Embryonic facial prominence (tissue), 1 donor: ENCODE measurements around the gene NBPF9.
"Not testable (repeated sequence)": the region's sequence is repeated elsewhere in the genome, so short reads cannot be mapped to it uniquely, and the experiment has no call there.

ENCODE experiments used
- DNase-seq: peaks from one replicate; pipeline ENCODE4 v3.0.0-alpha.2; 2016; ENCODE audit errors: extremely low spot score

NBPF9 gene

GRCh38 chr1:149103109-149104081 is at the start of gene NBPF9:
TSS of gene NBPF9 (minus strand) at chr1:149103551. CDS start at chr1:149082139, 21,412 bp downstream.
- DNase-seq, result not testable (repeated sequence)

- DNase-seq, result not testable (repeated sequence)
Observed at GRCh38 chr1:149149909-149150308, 46.6 kb upstream of the NBPF9 start.

- DNase-seq, result not testable (repeated sequence)
Observed at GRCh38 chr1:149137585-149137984, 34.2 kb upstream of the NBPF9 start.

DNA sequence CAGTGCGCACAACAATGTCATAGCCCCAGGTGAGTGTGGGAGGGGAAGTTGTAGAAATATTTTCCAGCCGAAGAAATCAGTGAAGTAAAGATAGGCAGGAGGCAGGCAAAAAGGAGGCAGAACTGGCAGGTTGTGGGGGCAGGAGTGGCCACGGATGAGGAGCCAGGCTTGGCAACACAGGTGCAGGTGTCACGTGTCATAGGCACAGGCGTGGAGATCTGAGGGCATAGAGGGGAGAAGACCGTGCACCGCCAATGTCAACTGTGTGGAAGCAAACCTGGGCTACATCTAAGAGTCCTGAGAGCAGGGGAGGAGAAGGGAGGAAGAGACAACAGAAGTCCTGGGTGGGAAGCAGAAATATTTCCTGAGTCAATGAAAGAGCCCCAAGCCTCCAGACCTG is 27.6 kb upstream of the NBPF9 start:
- DNase-seq, result not testable (repeated sequence)

DNA sequence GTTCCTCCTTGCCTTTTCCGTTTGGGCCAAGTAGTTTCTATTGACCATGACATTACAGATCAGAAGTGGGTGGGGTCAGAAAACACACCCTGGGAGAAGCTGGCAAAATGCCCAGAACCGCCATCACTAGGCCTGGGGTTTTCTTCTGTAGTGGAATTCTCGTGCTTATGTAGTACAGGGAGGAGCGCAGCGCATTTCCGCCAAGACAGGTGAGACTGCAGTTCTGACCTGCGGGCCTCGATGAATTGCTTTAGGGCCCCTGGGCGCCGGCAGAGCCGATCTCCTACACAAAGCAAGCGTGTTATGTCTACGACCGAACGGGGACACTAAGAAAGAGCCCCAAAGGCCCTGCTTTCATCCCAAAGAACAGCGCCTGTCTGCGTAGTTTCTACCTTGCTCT is 25.9 kb upstream of the NBPF9 start:
- DNase-seq, result not testable (repeated sequence)

DNA sequence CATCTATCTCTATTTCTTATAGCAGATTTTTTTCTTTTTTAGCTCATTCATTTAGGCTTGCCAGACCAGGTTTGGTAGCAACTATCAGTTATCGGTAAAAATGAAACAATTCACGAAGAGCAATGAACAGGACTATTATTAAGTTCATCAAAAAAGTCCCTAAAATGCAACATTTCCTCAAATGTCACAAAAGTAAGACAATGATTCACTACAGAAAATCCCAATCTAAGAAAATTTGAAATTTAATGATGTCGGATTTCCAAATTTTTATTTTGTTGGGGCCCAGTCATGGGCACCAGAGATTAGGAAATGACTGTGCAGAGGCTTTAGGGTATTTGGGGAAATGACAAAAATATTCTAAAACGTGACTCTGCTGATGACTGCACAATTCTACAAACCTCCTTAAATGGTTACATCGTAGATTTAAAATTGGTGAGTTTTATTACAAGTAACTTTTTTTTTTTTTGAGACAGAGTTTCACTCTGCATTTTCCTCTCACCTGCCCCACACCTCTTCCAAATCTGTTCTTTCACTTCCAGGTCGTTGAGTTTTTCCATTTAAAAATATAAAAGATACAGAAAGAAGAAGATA is 23.3 kb upstream of the NBPF9 start:
- not testable (repeated sequence) for DNase-seq

DNA sequence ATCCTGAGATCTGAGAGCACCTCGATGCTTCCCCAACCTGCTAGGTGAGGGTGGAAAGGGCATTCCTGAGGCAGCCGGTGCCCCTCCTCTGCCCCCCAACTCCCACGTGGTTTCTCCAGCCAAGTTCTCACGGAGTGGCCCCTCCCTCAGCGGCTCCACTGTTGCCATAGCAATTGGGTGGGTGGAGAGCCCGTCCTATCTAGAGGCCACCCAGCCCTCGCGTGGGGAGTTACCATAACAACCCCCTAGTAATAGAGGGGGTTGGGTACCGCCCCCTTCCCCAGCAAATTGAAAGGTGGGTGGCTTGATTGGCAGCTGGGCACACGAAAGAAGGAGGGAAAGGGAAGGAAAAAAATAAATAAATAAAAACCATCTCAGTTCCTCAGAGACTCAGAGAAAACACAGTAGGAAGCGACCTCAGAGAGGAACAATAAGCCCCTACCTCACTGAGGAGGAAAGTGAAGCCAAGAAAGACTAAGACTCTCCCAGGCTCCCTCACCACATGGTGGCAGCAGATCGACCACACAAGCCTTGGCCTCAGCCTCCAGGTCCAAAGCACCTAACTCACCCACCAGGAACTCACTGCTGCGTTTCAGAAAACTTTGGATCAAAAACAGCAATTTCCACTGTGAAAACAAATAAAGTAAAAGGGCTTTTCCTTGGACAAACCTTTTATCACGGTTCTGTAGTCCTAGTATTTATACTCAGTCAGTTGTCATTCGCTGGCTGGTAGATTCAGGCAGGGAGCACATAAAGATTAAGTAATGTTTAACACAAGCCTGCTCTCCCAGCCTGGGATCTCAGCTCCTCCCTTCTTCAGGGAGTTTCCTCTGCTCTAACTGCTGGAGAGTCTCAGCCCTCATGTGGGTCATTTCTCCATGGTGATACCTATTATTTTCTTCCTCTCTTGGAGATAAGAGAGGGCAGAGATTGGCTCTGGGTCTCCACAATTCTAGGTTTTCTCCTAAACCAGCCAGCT is 20.9 kb upstream of the NBPF9 start:
- DNase-seq, result not testable (repeated sequence)

DNA sequence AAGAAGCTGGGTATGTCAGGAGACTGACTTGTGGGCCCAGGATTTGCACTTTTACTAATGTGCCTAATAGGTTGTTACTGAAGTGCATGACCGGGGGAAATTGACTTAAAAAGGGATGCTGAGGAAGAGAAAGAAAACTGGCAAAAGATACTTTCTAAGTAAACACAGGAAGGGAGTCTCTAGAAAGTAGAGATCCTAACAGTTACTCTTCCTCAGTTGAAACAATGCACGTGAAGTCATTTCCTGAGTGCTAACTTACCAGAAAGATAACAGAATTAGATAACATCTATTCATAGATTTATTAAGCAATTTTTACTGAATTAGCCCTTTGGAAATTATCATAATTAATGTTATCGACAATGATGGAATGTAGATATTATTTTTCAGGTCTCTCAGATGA is 9.5 kb upstream of the NBPF9 start:
- DNase-seq, result not testable (repeated sequence)

GRCh38 chr1:149110343-149110742 is 7.0 kb upstream of the NBPF9 start:
- DNase-seq, result not testable (repeated sequence)

DNA sequence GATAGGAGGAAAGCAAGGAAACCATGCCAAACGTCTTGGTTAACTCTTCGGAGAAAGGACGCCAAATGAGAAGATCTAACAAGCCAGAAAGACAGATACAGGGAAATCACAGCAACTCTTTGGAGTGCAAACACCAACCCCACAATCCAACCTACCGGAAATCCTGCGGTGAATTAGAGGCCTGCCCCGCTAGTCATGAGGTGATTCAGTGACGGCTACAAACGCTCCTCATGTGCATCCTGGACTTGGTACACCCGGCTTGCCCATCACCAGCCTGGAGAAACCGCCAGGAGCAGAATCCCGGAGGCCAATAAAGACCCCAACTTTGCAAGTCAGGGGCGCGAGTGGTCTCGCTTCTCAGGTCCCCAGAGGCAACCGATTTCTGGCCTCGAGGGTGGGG is 777 bp downstream of the NBPF9 start:
- not testable (repeated sequence) for DNase-seq

DNA sequence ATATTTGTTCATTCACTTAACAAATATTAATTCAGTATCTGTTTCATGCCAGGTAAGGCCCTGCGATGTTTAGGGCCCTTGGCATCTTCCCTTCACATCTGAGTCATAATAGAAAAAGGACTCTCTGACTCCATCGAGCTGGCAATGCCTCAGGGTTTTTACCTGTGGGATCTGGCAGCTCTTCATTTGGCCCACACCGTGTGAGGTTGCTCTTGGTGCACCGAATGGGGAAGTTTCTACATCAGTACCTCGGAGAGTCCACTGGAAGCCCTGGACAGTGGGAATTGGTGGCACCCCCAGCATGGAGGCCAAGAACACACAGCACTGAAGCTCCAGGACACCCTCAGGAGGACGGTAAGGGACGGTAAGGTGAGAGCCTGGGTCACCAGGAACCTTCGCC is 5.1 kb downstream of the NBPF9 start:
- DNase-seq, result not testable (repeated sequence)

DNA sequence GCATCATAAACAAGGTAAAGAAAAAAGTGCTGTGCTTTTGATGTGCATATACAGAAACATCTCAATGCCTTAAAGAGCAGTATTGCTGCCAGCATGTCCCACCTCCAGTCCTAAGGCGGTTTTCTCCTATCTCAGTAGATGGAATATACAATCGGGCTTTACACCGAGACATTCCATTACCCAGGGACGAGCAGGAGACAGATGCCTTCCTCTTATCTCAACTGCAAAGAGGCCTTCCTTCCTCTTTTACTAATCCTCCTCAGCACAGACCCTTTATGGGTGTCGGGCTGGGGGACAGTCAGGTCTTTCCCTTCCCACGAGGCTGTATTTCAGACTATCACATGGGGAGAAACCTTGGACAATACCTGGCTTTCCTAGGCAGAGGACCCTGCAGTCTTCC is 10.2 kb downstream of the NBPF9 start:
- DNase-seq, result not testable (repeated sequence)

DNA sequence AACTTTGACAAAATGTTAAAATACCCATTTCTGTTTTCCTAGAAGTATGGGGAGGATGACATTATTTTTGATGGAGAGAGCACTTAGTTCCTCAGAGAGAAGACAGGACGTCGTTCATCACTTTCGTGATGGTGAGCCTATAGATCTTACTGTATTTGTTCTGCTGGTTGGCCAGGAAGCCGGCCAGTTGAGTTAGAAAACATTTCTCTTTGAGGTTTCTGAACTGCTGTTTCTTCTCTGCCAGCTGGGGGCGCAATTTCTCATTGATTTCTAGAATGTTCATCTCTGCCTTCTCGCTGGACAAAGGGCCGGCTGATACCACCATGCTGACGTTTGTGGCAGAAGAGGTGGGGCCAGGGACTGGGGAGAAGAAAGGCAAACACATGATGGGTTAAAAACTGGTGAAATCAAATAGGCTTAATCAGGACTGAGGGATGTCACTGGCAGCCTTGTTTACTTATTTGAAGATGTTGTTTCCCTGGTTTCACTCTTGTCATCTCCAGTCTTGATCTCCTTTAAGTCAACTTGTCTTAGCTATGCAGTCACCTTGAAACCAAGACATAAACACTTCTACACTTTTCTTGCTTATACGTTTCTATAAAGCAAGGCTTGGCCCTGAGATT is 27.7 kb downstream of the NBPF9 start:
- DNase-seq, result not testable (repeated sequence)

- DNase-seq, result not testable (repeated sequence)
Observed at GRCh38 chr1:149064611-149065010, 38.7 kb downstream of the NBPF9 start.

DNA sequence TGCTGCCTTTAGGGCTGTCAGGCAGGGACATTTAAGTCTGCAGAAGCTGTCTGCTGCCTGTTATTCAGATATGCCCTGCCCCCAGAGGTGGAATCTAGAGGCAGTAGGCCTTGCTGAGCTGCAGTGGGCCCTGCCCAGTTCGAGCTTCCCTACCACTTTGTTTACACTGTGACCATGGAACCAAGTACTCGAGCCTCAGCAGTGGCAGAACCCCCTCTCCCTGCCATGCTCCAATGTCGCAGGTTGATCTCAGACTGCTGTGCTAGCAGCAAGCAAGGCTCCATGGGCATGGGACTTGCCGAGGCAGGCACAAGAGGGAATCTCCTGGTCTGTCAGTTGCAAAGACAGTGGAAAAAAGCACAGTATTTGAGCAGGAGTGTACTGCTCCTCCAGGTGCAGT is 60.3 kb downstream of the NBPF9 start:
- DNase-seq, result not testable (repeated sequence)

GRCh38 chr1:149033916-149034315 is 69.4 kb downstream of the NBPF9 start:
- not testable (repeated sequence) for DNase-seq

DNA sequence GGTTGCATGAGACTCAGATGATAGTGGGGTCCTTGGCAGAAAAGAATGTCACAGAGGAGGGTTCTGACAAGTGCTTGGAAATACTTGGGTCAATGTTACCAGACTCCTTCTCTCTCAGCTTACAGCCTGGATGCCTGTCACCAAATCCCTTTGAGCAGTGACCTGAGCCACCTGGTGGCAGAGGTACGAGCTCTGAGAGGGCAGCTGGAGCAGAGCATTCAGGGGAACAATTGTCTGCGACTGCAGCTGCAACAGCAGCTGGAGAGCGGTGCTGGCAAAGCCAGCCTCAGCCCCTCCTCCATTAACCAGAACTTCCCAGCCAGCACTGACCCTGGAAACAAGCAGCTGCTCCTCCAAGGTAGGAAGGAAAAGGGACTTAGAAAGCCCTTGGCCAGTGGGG is 79.0 kb downstream of the NBPF9 start:
- not testable (repeated sequence) for DNase-seq

DNA sequence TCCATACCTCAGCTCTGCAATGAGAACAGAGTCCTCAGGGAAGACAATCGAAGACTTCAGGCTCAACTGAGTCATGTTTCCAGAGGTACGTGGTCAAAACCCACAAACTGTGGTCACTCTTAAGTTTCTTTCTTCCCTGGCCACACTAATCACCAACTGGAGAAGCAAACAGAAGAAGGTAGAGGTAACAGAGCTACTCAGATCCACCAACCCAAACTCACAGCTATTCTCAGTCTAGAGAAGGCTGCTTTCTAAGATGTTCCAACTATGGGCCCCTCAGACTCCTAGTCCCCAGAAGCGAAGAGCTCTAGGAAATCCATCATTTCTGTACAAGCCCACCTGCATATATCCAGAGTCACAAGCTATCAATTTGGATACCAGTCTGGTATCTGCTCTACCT is 84.8 kb downstream of the NBPF9 start:
- DNase-seq, result not testable (repeated sequence)

- DNase-seq, result not testable (repeated sequence)
Observed at GRCh38 chr1:149016626-149017025, 86.7 kb downstream of the NBPF9 start.

DNA sequence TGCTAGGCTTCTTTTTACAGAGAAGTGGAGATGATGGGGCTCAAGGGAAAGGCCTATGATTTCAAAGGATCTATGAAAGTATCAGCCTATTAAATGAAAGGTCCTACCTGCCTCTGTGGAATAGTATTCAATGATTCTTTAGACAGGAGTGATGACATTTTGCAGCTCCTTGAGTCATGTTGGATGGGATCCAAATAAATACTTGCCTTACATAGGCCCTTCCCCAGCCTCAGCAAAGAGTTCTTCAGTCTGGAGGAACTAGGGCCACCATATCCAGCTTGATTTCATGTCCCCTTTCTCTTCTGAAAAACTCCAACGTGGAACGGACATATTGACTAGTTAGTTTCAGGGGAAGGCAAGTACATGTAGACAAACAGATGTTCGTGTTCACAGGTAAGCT is 87.8 kb downstream of the NBPF9 start:
- not testable (repeated sequence) for DNase-seq

DNA sequence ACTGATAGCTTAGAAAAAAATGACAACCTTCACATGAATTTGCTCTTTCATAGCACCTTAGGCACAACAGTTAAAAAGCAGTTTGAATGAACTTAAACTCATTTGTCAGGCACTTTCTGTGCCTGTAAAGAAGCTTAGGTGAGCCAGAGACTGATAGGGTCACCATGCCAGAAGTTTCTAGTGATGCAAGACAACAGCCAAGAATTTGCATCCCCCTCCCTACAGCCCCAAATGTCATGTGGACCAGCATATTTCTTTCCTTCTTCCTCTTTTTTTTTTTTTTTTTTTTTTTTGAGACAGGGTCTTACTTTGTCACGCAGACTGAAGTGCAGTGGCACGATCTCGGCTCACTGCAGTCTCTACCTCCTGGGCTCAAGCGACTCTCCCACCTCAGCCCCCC is 89.8 kb downstream of the NBPF9 start:
- DNase-seq, result not testable (repeated sequence)
